Mucosa of rectum (tissue), 2 donors: ENCODE measurements around the gene HLA-B.

Source experiments
- H3K27ac ChIP-seq, 2 donors: one replicate each; pipeline ENCODE4 v1.7.0; 2013; ENCODE audit warnings: inconsistent platforms in 2 of 2, low read depth in 2 of 2, low read length in 2 of 2
- H3K27me3 ChIP-seq, 2 donors: one replicate each; pipeline ENCODE4 v1.7.0; 2013; ENCODE audit warnings: low read length in 2 of 2; ENCODE audit not compliant: control insufficient read depth in 2 of 2, insufficient read depth in 2 of 2
- H3K36me3 ChIP-seq, 2 donors: one replicate each; pipeline ENCODE4 v1.7.0; 2013; ENCODE audit warnings: low read length in 2 of 2; ENCODE audit not compliant: control insufficient read depth in 2 of 2, insufficient read depth in 2 of 2
- H3K4me1 ChIP-seq, 2 donors: one replicate each; pipeline ENCODE4 v1.7.0; 2013; ENCODE audit warnings: low read length in 2 of 2, mild to moderate bottlenecking in 1 of 2; ENCODE audit not compliant: control insufficient read depth in 2 of 2, insufficient read depth in 2 of 2
- H3K4me3 ChIP-seq, 2 donors: one replicate each; pipeline ENCODE4 v1.7.0; 2013; ENCODE audit warnings: low read length in 2 of 2
- H3K9ac ChIP-seq, 2 donors: one replicate each; pipeline ENCODE4 v1.7.0; 2013; ENCODE audit warnings: low read length in 2 of 2, low read depth in 1 of 2, mild to moderate bottlenecking in 1 of 2
- H3K9me3 ChIP-seq, 2 donors: one replicate each; pipeline ENCODE4 v1.7.0; 2013; ENCODE audit warnings: low read length in 2 of 2; ENCODE audit not compliant: control insufficient read depth in 2 of 2
- donor health status: healthy.
- donor health status: Normal muscosa, but diverticular disease.

HLA-B gene

GRCh38 chr6:31309641-31310040, 47.3 kb downstream of the HLA-B start:
- H3K27me3 ChIP-seq, result peaks cover 0 to 18% of the 10 kb centered on the region in 2 donors
- no peak overlapping the region for H3K4me3 ChIP-seq
- H3K9me3 ChIP-seq, result no peaks in the 10 kb centered on the region
- no peaks in the 10 kb centered on the region for H3K36me3 ChIP-seq
- H3K27ac ChIP-seq, result no peak overlapping the region
- peaks cover 0 to 3% of the 10 kb centered on the region in 2 donors for H3K4me1 ChIP-seq
- H3K9ac ChIP-seq, result no peak overlapping the region

DNA sequence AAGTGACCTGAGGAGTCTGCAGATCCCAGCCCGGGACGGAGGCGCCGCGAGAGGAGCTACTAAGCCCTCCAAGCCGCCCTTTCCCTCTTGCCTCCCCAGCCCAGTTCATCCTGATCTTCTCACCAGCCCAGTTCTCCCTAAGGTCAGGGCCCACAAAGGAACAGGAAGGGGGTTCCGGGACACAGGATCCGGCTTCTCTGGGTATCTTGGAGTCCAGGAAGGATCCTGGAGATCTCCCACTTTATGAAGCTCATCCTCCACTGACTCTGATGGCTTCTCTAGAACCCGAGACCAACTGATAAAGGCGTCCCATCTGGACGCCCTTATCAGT, 48.2 kb downstream of the HLA-B start:
- no peak overlapping the region for H3K27ac ChIP-seq
- no peak overlapping the region for H3K9ac ChIP-seq
- peaks cover 0 to 3% of the 10 kb centered on the region in 2 donors for H3K4me1 ChIP-seq
- H3K4me3 ChIP-seq, result no peak overlapping the region
- no peaks in the 10 kb centered on the region for H3K9me3 ChIP-seq
- H3K36me3 ChIP-seq, result no peaks in the 10 kb centered on the region
- peaks cover 0 to 18% of the 10 kb centered on the region in 2 donors for H3K27me3 ChIP-seq

DNA sequence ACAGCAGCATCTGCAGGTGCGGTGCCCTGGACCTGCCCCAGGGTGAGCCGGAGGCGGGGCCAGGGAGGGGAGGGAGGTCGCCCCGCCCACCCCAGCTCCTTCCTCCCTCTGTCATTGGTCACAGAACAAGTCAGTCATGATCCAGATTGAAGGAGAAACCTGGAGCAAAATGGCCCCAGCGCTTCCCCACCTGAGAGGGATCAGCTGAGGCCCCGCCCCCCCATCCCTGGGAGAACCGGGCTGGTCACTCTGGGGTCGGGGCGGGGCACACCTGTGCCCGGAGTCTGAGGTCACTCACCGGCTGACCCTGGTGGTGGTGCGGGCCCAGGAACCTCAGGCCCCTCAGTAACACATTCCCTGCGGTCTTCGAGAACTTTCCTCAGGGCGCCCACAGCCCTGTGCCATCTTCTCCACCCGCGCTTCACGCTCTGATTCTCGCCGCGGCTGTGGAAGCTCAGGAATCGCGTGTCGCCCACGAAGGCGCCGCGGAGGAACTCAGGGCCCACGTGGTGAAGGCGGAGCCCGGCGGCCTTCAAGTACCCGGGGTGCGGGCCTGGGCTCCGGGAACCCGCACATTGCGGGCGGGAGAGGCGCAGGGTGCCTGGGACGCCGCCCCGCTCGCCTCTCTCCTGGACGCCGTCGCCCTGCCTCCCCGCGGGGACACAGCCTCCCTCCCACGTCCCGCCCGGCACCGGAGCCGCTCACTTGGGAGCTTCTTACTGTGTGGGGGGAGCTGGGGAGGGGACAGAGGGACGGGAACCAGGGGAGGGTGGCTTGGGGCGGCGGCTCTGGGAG, 48.7 kb downstream of the HLA-B start:
- Histone ChIP-seq H3K36me3 (no peaks in the 10 kb centered on the region), H3K9me3 (no peaks in the 10 kb centered on the region), H3K4me1 (peaks cover 0 to 3% of the 10 kb centered on the region in 2 donors), H3K27me3 (peaks cover 4 to 18% of the 10 kb centered on the region in 2 donors), H3K27ac (peak overlapping the region in 1 of 2 donors; percentile 23), H3K9ac (no peak overlapping the region), H3K4me3 (peak overlapping the region; percentile 22 to 65)

- H3K36me3 ChIP-seq, result no peaks in the 10 kb centered on the region
- no peak overlapping the region for H3K9ac ChIP-seq
- no peak overlapping the region for H3K4me3 ChIP-seq
- no peaks in the 10 kb centered on the region for H3K9me3 ChIP-seq
- H3K4me1 ChIP-seq, result peaks cover 0 to 3% of the 10 kb centered on the region in 2 donors
- peak overlapping the region in 1 of 2 donors; percentile 23 for H3K27ac ChIP-seq
- peaks cover 4 to 15% of the 10 kb centered on the region in 2 donors for H3K27me3 ChIP-seq
Measured at GRCh38 chr6:31307669-31308049, 49.3 kb downstream of the HLA-B start.

DNA sequence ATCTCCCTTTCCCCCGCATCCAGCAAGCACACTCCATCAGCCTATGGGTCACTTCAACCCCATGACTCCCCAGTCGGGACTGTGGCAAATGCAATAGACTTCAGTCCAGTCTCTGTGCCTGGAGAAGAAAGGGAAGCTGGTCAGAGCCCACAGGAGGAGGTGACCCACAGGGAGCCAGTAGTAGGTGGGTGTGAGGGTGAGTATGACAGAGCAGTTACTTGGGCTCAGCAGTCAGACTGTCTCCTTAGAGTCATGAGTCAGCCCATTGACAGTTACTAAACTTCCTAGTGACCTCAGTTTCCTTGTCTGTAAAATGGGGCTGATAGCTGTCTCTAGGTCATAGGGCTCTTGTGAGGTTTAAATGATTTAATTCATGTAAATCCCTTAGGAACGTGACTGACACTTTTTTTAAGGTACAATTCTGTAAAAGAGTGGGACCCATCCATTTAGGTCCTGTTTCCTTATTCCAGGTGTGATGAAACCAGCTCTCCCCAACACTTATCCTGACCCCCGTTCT, 51.2 kb downstream of the HLA-B start:
- peaks cover 4 to 13% of the 10 kb centered on the region in 2 donors for H3K27me3 ChIP-seq

DNA sequence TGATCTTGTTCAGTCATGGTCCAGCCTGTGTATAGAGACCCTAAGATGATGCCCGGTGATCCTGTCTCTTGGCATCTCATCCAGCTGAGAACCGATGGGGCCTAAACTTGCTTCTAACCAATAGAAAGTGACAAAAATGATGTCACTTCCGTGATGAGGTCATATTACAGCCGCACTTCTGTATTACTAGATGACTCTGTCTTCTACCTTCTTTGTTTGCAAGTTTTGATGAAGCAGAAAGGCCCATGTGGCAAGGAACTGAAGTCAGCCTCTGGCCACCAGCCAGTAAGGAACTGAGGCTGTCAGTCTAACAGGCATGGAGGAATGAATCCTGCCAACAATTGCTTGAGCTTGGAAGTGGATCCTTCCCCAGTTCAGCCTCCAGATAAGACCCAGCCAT, 52.3 kb downstream of the HLA-B start:
- Histone ChIP-seq H3K9me3 (no peaks in the 10 kb centered on the region), H3K27ac (no peak overlapping the region), H3K36me3 (no peaks in the 10 kb centered on the region), H3K27me3 (peaks cover 4 to 9% of the 10 kb centered on the region in 2 donors), H3K4me1 (peaks cover 0 to 3% of the 10 kb centered on the region in 2 donors), H3K4me3 (no peak overlapping the region), H3K9ac (no peak overlapping the region)

More for the DNA sequence above, 51.2 kb downstream of the HLA-B start:
- H3K27ac ChIP-seq, result no peak overlapping the region
- no peak overlapping the region for H3K4me3 ChIP-seq
- no peaks in the 10 kb centered on the region for H3K36me3 ChIP-seq
- H3K9ac ChIP-seq, result no peak overlapping the region
- H3K4me1 ChIP-seq, result peaks cover 0 to 3% of the 10 kb centered on the region in 2 donors
- no peaks in the 10 kb centered on the region for H3K9me3 ChIP-seq
